Raji (cell line): ENCODE data around the gene TMIGD2.

Experiments
- POLR2A ChIP-seq: IDR thresholded peaks from 2 replicates; pipeline ENCODE4 v1.6.1; 2011; ENCODE audit warnings: low read depth, low read length, control low read depth; ENCODE audit not compliant: insufficient read depth

TMIGD2 gene

GRCh38 chr19:4305659-4306058 lies 3.5 kb upstream of the TMIGD2 start:
- no peak for TF ChIP-seq POLR2A

- TF ChIP-seq POLR2A = no peak
Observed at GRCh38 chr19:4305257-4305612, 3.0 kb upstream of the TMIGD2 start.

GRCh38 chr19:4304538-4305256 lies 2.5 kb upstream of the TMIGD2 start, which contains the start of gene FSD1:
Gene FSD1 (plus strand): TSS chr19:4304598. CDS start chr19:4304747, 149 bp downstream.
- TF ChIP-seq POLR2A = 0 out of 2 replicates have a peak, but pooled peaks have one; percentile 28

GRCh38 chr19:4303819-4304537 lies 1.8 kb upstream of the TMIGD2 start:
- TF ChIP-seq POLR2A = no peak

- TF ChIP-seq POLR2A = no peak
Observed at GRCh38 chr19:4301590-4302242, 473 bp downstream of the TMIGD2 start.

- no peak for TF ChIP-seq POLR2A
Observed at GRCh38 chr19:4300589-4300988, 1.6 kb downstream of the TMIGD2 start.

- no peak for TF ChIP-seq POLR2A
Observed at GRCh38 chr19:4298810-4299550, 3.2 kb downstream of the TMIGD2 start.

GRCh38 chr19:4297901-4298809 lies 4.0 kb downstream of the TMIGD2 start:
- no peak for TF ChIP-seq POLR2A

GRCh38 chr19:4295972-4296771 lies 6.0 kb downstream of the TMIGD2 start:
- no peak for TF ChIP-seq POLR2A

- no peak for TF ChIP-seq POLR2A
Observed at GRCh38 chr19:4294389-4294788, 7.8 kb downstream of the TMIGD2 start.

GRCh38 chr19:4292515-4292914 lies 9.7 kb downstream of the TMIGD2 start:
- TF ChIP-seq POLR2A = no peak

GRCh38 chr19:4291184-4291732 lies 10.9 kb downstream of the TMIGD2 start:
- TF ChIP-seq POLR2A = no peak

GRCh38 chr19:4288091-4288777 lies 14.0 kb downstream of the TMIGD2 start:
- TF ChIP-seq POLR2A = no peak

GRCh38 chr19:4284974-4285373 lies 17.2 kb downstream of the TMIGD2 start:
- no peak for TF ChIP-seq POLR2A
